Left hindlimb (tissue), 1 donor: ENCODE data around the gene COL15A1.
"Not testable (repeated sequence)": the region's sequence is repeated elsewhere in the genome, so short reads cannot be mapped to it uniquely, and the experiment has no call there.

Experiments
- DNase-seq: peaks from one replicate; pipeline ENCODE4 v3.0.0-alpha.2; 2018

Gene COL15A1

GRCh38 chr9:98995971-98996504, 52.3 kb downstream of the COL15A1 start:
- no peak for DNase-seq

DNA sequence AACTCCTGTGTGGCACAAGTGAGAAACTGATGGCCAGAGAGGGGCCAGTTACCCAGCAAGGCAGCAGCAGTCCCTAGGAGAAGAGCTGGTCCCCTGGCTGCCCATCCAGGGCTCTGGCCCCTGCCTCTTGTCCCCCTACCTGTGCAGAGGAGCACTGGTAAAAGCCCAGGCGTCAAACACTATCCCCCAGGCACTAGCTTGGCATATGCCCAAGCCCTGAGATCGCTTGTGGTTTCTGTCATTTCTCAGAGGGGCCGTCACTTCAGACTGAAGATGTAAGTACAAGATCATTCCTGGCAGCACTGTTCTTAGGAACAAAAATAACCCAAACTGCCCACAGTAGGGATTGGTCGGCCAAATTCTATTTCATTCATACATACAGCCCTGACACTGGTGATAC, 53.9 kb downstream of the COL15A1 start:
- DNase-seq = peak; percentile 72

- peak; percentile 78 for DNase-seq
These were observed 54.9 kb downstream of the COL15A1 start for GRCh38 chr9:98998441-98999151.

DNA sequence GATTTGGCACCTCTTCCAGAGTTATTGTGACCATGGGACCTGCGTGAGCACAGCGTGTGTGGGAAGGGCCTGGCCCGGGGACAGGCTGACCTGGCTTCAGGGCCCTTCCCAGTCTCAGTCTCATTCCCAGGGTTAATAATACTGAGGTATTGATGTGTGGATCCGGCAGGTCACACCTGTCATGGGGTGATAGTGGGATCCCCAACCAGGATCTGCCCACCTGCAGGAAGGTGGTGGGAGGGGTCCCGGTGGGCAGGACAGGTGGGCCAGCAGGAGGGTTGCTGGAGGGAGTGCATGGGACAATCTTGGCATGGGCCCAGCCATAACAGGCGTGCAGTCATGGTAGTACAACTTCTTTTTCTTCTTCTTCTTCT, 55.4 kb downstream of the COL15A1 start:
- DNase-seq = no peak

DNA sequence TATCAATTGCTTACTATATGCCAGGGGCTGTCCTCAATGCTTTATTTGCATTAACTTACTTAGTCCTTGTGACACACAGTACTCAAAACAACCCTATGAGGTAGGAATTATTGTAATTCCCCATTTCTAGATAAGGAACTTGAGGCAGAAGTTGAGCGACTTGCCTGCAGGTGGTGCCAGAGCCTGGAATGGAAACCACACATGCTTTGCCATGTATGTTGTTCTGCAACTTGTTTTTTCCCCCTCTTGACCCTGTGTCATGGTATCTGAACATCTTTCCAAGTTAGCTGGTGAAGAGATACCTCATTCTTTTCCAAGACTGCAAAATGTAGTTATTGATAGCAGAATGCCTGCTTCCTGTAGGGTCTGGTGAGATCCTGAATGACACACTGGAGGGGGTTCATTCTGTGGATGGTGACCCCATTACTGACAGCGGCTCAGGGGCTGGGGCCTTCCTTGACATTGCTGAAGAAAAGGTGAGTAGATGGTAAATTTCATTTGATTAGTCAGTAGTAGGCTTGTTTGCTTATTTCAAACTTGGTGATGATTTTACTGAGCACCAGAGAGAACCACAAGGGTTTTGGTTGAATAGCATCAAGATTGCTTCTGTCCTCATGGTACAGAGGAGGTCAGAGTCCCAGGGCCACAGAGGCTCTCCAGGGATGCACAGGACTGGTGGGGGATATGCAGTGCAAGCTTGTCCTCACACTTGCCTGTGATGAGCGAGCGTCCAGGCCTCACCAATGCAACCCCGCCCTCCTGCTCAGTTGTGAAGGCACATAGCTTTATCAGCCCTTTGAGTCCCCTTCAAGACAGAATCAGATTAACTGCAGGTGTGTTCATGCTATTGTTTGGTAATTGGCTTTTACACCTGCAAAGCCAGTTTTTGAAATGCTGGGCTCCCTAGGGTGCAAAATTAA, 57.0 kb downstream of the COL15A1 start:
- no peak for DNase-seq

DNA sequence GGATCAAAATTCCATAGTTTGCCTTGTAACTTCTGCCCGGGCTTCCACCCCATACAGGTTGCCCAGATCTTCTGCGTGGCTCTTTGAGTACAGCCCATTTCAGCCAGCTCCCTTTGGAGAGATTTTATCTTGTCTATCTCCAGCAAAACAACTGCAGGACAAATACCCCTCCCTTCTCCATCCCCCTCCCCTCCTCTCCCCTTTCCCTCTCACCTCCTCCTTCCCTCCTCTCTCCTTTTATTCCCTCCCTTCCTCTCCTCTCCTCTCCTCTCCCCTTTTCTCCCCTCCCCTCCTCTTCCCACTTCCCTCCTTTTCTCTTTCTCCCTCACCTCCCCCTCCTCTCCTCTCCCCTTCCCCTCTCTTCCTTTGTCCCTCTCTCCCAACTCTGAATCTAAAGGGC, 58.2 kb downstream of the COL15A1 start:
- no peak for DNase-seq

DNA sequence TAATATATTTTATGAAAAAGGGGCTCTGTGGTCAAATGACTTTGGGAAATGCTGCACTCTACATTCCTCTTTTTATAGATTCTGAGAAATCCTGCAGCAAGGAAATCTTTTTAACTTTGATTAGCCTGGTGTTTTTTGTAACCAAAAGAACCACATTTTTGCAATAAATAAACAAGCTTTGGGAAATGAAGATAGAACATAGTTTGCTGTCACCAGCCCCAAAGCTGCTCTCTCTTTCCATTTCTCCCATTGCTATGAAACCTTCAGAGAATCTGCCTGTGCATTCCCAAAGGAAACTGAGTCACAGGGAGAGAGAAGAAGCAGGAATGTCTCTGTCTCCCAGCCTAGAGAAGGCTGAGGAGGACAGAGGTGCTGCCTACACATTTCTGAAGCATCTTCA, 59.0 kb downstream of the COL15A1 start:
- DNase-seq = no peak

DNA sequence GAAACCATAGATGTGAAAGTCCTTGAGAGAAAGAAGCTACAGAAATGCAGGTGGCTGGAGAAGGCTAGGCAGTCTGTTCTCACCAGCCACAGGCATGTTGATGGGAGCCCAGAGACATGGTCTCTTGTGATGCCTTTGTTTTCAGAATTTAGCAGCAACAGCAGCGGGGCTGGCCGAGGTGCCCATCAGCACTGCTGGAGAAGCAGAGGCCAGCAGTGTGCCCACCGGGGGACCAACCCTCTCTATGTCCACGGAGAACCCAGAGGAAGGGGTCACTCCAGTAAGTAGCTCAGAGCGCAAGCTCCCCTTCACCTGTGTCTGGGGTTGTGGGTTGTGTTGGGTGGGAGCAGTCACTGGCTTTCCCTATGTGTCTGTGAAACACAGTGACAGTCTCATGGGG, 59.6 kb downstream of the COL15A1 start:
- DNase-seq = no peak

- DNase-seq = no peak
These were observed 60.4 kb downstream of the COL15A1 start for GRCh38 chr9:99004115-99004514.

GRCh38 chr9:99004717-99005460, 61.2 kb downstream of the COL15A1 start:
- no peak for DNase-seq

DNA sequence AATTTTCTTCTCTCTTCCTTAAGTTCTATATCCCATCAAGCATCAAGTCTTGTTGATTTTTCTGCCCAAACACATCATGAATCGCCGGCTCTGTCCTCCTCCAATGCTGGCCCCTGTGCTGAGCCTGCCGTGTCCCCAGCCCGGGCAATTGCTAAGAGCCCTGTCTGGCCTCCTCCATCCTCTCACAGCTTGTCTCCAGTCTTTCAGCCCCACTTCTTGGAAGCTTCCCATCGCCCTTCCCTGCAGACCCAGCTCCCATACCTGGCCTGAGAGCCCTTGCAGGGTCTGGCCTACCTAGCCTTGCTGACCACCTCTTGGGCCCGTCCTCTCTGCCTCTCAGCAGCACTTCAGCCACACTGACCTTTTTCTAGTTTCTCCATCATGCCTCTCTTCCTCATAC, 61.9 kb downstream of the COL15A1 start:
- no peak for DNase-seq

DNA sequence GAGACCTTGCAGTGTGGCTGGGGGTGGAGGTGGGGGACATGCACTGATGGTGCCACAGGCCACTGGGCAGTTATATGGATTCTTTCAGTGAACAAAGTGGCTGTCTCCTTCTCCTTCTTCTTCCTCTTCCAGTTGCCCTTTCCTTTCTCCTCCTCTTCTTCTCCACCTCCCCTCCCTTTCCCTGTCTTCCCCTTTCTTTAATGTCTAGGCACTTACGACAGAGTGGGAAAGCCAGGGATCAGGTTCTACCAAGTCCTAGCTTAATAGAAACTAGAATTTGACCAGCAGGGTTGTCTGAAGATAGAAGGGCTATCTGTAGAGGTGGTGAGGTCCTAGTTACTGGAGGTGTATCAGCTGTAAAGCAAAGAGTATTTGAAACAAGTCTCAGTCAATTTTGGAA, 62.8 kb downstream of the COL15A1 start:
- DNase-seq = no peak

- DNase-seq = no peak
These were observed 63.3 kb downstream of the COL15A1 start for GRCh38 chr9:99006979-99007378.

DNA sequence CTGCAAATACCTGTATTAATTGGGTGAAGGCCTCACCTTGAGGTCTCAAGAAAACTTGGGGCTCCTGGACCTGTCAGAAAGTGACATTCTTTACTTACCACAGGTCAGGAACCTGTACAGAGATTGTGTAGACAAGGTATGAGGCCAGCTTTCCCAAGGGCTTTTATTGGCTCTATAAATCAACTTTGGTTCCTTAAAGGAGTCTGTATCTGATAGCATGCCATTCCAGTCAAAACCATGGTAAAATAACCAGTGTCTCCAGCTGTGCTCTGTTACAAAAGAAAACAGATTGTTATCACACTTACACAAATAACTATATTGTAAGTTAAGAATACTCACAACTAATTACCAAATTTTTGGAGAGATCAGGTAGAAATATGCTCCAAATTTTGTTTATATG, 64.5 kb downstream of the COL15A1 start:
- DNase-seq = no peak

DNA sequence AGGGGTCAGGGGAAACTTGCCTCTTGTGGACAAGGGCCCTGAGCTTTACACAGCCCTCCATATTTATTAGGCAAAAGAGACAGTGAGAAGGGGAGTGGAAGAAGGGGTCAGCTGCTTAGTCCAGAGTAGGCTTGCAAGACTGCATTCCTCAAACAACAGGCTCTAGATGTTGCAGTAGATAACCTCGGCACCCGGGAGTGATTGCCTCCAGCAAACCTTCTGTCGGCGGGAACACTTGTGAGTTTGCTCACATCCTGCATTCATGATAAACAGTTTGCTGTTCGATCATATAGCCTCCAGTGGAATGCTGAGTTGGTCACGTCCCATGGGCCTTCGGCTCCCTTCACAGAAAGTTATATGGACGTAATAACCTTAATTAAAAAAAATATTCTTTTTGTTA, 66.7 kb downstream of the COL15A1 start:
- DNase-seq = not testable (repeated sequence)

DNA sequence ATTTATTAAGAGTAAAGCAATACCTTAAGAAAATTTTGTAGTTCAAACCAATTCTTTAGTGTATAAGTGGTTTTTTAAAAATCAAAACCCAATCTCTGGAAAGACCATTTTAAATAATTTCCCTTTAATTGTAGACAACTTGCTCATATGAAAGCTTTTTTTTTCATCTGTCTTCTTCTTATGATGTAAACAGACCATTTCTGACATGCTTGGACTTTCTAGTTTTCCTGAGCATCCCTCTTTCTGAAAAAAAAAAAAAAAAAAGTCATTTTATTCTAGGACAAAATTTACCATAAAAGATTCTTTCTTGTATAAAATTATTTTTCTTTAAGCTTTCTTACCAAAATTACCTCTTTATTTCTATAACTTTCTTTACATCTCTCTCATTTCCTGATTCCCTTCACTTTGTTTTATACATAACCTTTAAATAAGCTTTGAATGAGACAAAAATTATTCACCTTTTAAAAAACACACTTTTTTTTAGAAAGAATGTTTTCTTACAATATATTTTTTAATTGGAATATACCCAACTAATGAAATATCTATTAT, 67.5 kb downstream of the COL15A1 start:
- DNase-seq = no peak

GRCh38 chr9:99012957-99013512, 69.3 kb downstream of the COL15A1 start:
- no peak for DNase-seq

DNA sequence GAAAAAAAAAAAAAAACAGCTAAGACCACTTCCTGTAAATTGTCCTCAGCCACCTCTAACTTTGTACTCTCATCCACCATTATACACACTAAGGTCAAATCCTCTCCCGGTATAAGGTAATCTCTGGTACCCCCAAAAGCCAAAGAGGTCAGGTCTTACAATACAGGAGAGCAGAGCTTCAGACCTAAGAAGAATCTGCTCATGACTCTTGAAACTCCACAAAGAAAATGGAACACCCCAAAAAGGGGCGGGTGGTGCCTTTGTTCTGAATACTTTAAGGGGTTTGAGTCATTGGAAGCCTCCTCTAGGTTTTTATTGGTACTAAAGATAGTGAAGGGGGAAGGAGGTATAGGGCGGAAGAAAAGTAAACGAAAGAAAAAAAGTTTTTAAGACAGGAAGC, 69.8 kb downstream of the COL15A1 start:
- DNase-seq = no peak

DNA sequence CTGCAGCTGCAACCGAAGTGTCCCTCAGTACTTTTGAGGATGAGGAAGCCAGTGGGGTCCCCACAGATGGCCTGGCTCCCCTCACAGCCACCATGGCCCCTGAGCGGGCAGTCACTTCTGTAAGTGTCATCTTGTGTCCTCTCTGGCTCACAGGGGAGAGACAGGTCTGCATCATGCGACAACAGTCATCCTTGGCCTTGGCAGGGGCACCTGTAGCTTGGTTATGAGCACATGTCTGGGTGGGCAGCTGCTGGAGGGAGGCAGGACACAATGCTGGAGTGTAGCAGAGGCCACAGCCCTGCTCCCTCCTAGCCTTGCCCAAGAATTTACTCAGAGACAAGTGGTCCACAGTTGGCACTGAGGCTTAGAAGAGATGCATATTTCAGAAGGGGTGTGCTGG, 71.7 kb downstream of the COL15A1 start:
- DNase-seq = no peak

GRCh38 chr9:99015890-99016289, 72.2 kb downstream of the COL15A1 start:
- no peak for DNase-seq

- DNase-seq = no peak
These were observed 73.1 kb downstream of the COL15A1 start for GRCh38 chr9:99016681-99017387.

- DNase-seq = no peak
These were observed 74.9 kb downstream of the COL15A1 start for GRCh38 chr9:99018653-99019052.
